Stomach (tissue), 4 donors: ENCODE measurements around the gene ASAH2B.
"Not testable (repeated sequence)": the region's sequence is repeated elsewhere in the genome, so short reads cannot be mapped to it uniquely, and the experiment has no call there.

Experiments used
- EP300 ChIP-seq: sonication (generic); formaldehyde crosslinking; IDR thresholded peaks from one replicate; pipeline ENCODE4 v1.6.1; 2017; ENCODE audit warnings: antibody characterized with exemption
- POLR2A ChIP-seq, 4 donors: fragments of 450-650 bp; IDR thresholded peaks; one replicate each; pipeline ENCODE4 v1.6.1; 2016; ENCODE audit warnings: antibody characterized with exemption in 4 of 4, control low read depth in 2 of 4, mild to moderate bottlenecking in 1 of 4, moderate library complexity in 1 of 4
- TF ChIP-seq, protein P1 (sequence below), 7 experiments: fragments of 450-650 bp in 4 of 7; fragments of 200-600 bp in 3 of 7; sonication (generic) in 3 of 7; IDR thresholded peaks; one replicate each; pipeline ENCODE4 v1.5.1; 2016 to 2019; ENCODE audit warnings: antibody characterized with exemption in 7 of 7, control low read depth in 2 of 7, mild to moderate bottlenecking in 1 of 7

DNA sequence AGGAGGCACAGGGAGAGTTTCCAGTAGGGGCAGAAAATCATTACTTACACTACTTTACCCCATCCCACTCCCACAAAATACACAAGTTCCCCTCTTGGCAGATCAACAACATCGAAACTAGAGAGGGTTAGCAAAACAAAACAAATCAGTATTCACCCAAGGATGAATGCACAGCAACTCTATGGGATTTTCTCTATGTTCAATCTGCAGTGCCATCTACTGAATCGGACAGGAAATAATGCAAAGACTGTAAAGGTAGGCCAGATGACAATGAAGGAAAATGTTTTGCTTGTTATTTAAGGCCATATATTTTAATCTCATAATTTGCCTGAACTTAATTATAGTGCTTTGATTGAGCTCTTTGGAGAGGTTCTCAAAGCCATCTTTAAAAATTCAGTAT, 35.1 kb downstream of the ASAH2B start:
- TF ChIP-seq, protein P1, sequence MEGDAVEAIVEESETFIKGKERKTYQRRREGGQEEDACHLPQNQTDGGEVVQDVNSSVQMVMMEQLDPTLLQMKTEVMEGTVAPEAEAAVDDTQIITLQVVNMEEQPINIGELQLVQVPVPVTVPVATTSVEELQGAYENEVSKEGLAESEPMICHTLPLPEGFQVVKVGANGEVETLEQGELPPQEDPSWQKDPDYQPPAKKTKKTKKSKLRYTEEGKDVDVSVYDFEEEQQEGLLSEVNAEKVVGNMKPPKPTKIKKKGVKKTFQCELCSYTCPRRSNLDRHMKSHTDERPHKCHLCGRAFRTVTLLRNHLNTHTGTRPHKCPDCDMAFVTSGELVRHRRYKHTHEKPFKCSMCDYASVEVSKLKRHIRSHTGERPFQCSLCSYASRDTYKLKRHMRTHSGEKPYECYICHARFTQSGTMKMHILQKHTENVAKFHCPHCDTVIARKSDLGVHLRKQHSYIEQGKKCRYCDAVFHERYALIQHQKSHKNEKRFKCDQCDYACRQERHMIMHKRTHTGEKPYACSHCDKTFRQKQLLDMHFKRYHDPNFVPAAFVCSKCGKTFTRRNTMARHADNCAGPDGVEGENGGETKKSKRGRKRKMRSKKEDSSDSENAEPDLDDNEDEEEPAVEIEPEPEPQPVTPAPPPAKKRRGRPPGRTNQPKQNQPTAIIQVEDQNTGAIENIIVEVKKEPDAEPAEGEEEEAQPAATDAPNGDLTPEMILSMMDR (IDR thresholded peaks at IDR 0.05), result not testable (repeated sequence)
- not testable (repeated sequence) for TF ChIP-seq EP300; POLR2A (IDR thresholded peaks at IDR 0.05)
